ENCODE data around the gene CHSY3. TPM values are rescaled to one million over a fixed set of nuclear protein-coding genes. Genes with fewer than 3 reads are reported as not detected.

CHSY3 gene
- total and polyA plus RNA-seq, 4 donors, result 0.40 to 7.7 (median 2.1) TPM

DNA sequence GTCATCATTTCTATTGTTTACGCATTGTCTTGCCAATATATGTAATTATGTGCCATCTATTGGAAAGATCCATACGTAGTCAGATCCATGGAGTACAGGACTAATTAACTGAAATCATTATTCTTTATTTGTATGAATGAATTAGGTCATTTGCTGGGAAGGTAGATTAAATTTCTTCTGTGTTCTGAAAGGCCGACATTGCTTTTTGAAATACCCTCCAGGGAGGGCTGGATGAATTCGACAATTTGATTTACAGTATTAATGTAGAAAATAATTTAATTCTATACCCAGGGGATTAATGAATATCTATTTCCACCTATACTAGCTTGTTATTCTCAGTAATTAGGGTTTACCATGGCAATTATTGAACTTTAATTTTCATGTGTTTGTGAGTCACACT lies 117.6 kb downstream of the CHSY3 start:
- no peak overlapping the region for H3K9ac ChIP-seq (ENCODE audit: low read depth in 1 of 2, low read length in 2 of 2)
- no peaks in the 10 kb centered on the region for H3K9me3 ChIP-seq (ENCODE audit: control insufficient read depth in 4 of 4, low read length in 3 of 4)
- no peak overlapping the region for H3K4me3 ChIP-seq (ENCODE audit: low read depth in 1 of 3, low read length in 3 of 3)
- no peaks in the 10 kb centered on the region for H3K4me1 ChIP-seq (ENCODE audit: control insufficient read depth in 4 of 4, insufficient read depth in 4 of 4, low read length in 3 of 4)
- no peak for DNase-seq (ENCODE audit: low spot score)
- H3K27me3 ChIP-seq (ENCODE audit: control insufficient read depth in 4 of 4, insufficient read depth in 4 of 4, low read length in 3 of 4), result no peaks in the 10 kb centered on the region
- H3K27ac ChIP-seq (ENCODE audit: low read depth in 1 of 2, low read length in 2 of 2), result no peak overlapping the region
- WGBS, result 97% methylated on average over 4 of the region's 4 CpGs
- no peak for TF ChIP-seq RXRA (IDR thresholded peaks at IDR 0.05)
- TF ChIP-seq RAD21 (IDR thresholded peaks at IDR 0.05), result no peak
- TF ChIP-seq HNF4G (IDR thresholded peaks at IDR 0.05), result no peak
- no peak for TF ChIP-seq EGR1 (IDR thresholded peaks at IDR 0.05; ENCODE audit: low read depth in 2 of 2)
- TF ChIP-seq HNF4A (conservative IDR thresholded peaks at IDR 0.05), result no peak
- TF ChIP-seq JUND (IDR thresholded peaks at IDR 0.05), result no peak
- TF ChIP-seq, protein P1, sequence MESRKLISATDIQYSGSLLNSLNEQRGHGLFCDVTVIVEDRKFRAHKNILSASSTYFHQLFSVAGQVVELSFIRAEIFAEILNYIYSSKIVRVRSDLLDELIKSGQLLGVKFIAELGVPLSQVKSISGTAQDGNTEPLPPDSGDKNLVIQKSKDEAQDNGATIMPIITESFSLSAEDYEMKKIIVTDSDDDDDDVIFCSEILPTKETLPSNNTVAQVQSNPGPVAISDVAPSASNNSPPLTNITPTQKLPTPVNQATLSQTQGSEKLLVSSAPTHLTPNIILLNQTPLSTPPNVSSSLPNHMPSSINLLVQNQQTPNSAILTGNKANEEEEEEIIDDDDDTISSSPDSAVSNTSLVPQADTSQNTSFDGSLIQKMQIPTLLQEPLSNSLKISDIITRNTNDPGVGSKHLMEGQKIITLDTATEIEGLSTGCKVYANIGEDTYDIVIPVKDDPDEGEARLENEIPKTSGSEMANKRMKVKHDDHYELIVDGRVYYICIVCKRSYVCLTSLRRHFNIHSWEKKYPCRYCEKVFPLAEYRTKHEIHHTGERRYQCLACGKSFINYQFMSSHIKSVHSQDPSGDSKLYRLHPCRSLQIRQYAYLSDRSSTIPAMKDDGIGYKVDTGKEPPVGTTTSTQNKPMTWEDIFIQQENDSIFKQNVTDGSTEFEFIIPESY (IDR thresholded peaks at IDR 0.05), result no peak
- TF ChIP-seq, protein P2, sequence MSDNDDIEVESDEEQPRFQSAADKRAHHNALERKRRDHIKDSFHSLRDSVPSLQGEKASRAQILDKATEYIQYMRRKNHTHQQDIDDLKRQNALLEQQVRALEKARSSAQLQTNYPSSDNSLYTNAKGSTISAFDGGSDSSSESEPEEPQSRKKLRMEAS (IDR thresholded peaks at IDR 0.05), result no peak
- TF ChIP-seq YY1 (IDR thresholded peaks at IDR 0.05), result no peak
- no peak for TF ChIP-seq TAF1 (conservative IDR thresholded peaks at IDR 0.05)
- no peak for TF ChIP-seq SP1 (IDR thresholded peaks at IDR 0.05)
- TF ChIP-seq FOXA1 (IDR thresholded peaks at IDR 0.05), result no peak
- no peak for TF ChIP-seq FOXA2 (IDR thresholded peaks at IDR 0.05)
- no peaks in the 10 kb centered on the region for H3K36me3 ChIP-seq (ENCODE audit: control insufficient read depth in 4 of 4, insufficient read depth in 3 of 4, low read depth in 1 of 4, low read length in 3 of 4)

DNA sequence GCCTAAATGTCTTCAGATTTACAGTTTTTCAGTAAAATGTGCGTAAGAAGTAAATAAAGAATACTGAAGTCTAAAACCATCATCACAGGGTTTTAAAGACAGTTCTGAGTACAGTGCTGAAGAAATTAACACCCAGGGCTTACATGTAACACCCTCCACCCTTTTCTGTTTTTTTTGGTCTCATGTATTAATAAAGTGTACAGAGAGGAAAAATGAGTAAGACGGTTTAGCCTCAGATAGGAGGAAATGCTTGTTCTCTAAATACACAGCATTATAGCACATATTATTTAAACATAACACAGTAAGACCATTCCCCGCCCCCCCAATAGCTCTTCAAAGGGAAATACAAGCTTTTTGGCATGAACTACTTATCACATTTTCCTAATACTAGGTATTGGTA lies 119.3 kb downstream of the CHSY3 start:
- Histone ChIP-seq H3K9ac (ENCODE audit: low read depth in 1 of 2, low read length in 2 of 2) (no peak overlapping the region), H3K4me1 (ENCODE audit: control insufficient read depth in 4 of 4, insufficient read depth in 4 of 4, low read length in 3 of 4) (no peaks in the 10 kb centered on the region)
- 89% methylated on average over 3 of the region's 3 CpGs for WGBS

More for the DNA sequence above, 119.3 kb downstream of the CHSY3 start:
- Histone ChIP-seq H3K27ac (ENCODE audit: low read depth in 1 of 2, low read length in 2 of 2) (no peak overlapping the region), H3K9me3 (ENCODE audit: control insufficient read depth in 4 of 4, low read length in 3 of 4) (no peaks in the 10 kb centered on the region), H3K27me3 (ENCODE audit: control insufficient read depth in 4 of 4, insufficient read depth in 4 of 4, low read length in 3 of 4) (no peaks in the 10 kb centered on the region), H3K36me3 (ENCODE audit: control insufficient read depth in 4 of 4, insufficient read depth in 3 of 4, low read depth in 1 of 4, low read length in 3 of 4) (no peaks in the 10 kb centered on the region), H3K4me3 (ENCODE audit: low read depth in 1 of 3, low read length in 3 of 3) (no peak overlapping the region)
- DNase-seq (ENCODE audit: low spot score), result no peak
- TF ChIP-seq, protein P3, sequence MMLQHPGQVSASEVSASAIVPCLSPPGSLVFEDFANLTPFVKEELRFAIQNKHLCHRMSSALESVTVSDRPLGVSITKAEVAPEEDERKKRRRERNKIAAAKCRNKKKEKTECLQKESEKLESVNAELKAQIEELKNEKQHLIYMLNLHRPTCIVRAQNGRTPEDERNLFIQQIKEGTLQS (IDR thresholded peaks at IDR 0.05), result no peak
- TF ChIP-seq HNF4A (conservative IDR thresholded peaks at IDR 0.05), result no peak
- no peak for TF ChIP-seq RAD21 (IDR thresholded peaks at IDR 0.05)
- no peak for TF ChIP-seq FOXA2 (IDR thresholded peaks at IDR 0.05)
- TF ChIP-seq, protein P1 (IDR thresholded peaks at IDR 0.05), result no peak
- no peak for TF ChIP-seq EGR1 (IDR thresholded peaks at IDR 0.05; ENCODE audit: low read depth in 2 of 2)
- TF ChIP-seq, protein P4, sequence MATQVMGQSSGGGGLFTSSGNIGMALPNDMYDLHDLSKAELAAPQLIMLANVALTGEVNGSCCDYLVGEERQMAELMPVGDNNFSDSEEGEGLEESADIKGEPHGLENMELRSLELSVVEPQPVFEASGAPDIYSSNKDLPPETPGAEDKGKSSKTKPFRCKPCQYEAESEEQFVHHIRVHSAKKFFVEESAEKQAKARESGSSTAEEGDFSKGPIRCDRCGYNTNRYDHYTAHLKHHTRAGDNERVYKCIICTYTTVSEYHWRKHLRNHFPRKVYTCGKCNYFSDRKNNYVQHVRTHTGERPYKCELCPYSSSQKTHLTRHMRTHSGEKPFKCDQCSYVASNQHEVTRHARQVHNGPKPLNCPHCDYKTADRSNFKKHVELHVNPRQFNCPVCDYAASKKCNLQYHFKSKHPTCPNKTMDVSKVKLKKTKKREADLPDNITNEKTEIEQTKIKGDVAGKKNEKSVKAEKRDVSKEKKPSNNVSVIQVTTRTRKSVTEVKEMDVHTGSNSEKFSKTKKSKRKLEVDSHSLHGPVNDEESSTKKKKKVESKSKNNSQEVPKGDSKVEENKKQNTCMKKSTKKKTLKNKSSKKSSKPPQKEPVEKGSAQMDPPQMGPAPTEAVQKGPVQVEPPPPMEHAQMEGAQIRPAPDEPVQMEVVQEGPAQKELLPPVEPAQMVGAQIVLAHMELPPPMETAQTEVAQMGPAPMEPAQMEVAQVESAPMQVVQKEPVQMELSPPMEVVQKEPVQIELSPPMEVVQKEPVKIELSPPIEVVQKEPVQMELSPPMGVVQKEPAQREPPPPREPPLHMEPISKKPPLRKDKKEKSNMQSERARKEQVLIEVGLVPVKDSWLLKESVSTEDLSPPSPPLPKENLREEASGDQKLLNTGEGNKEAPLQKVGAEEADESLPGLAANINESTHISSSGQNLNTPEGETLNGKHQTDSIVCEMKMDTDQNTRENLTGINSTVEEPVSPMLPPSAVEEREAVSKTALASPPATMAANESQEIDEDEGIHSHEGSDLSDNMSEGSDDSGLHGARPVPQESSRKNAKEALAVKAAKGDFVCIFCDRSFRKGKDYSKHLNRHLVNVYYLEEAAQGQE (IDR thresholded peaks at IDR 0.05), result no peak
- TF ChIP-seq, protein P5, sequence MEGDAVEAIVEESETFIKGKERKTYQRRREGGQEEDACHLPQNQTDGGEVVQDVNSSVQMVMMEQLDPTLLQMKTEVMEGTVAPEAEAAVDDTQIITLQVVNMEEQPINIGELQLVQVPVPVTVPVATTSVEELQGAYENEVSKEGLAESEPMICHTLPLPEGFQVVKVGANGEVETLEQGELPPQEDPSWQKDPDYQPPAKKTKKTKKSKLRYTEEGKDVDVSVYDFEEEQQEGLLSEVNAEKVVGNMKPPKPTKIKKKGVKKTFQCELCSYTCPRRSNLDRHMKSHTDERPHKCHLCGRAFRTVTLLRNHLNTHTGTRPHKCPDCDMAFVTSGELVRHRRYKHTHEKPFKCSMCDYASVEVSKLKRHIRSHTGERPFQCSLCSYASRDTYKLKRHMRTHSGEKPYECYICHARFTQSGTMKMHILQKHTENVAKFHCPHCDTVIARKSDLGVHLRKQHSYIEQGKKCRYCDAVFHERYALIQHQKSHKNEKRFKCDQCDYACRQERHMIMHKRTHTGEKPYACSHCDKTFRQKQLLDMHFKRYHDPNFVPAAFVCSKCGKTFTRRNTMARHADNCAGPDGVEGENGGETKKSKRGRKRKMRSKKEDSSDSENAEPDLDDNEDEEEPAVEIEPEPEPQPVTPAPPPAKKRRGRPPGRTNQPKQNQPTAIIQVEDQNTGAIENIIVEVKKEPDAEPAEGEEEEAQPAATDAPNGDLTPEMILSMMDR (IDR thresholded peaks at IDR 0.05; ENCODE audit: low read depth, low read length, missing input control), result no peak
- TF ChIP-seq GABPA (IDR thresholded peaks at IDR 0.05 in 1 of 2, conservative IDR thresholded peaks at IDR 0.05 in 1 of 2), result no peak
- TF ChIP-seq FOXA1 (IDR thresholded peaks at IDR 0.05), result no peak
- TF ChIP-seq TAF1 (conservative IDR thresholded peaks at IDR 0.05), result no peak
- TF ChIP-seq, protein P2 (IDR thresholded peaks at IDR 0.05), result no peak
- TF ChIP-seq HNF4G (IDR thresholded peaks at IDR 0.05), result no peak
- TF ChIP-seq YY1 (IDR thresholded peaks at IDR 0.05), result no peak
- no peak for TF ChIP-seq SP1 (IDR thresholded peaks at IDR 0.05)
- TF ChIP-seq NR2F2 (IDR thresholded peaks at IDR 0.05), result no peak

Data from liver (tissue), 9 donors.